IMR-90 (cell line): ENCODE measurements around the gene FYCO1. TPM values are rescaled to one million over a fixed set of nuclear protein-coding genes. Genes with fewer than 3 reads are reported as not detected.

ENCODE experiments used
- ATAC-seq: fragments of 200-7000 bp; cut with Tn5 transposase; 2 replicates; pipeline ENCODE4 v1.9.1; 2020; ENCODE audit warnings: low read depth, mild to moderate bottlenecking, moderate library complexity
- BruUV-seq: library from RNA; stranded (reverse); fragments of 400-500 nt; replicated peaks from 2 replicates; lab custom pipeline; 2021; lab: Mats Ljungman, UMichigan
- CTCF ChIA-PET: fragments of 300-600 bp; formaldehyde crosslinking; extraction: SDS; loops from one replicate; lab custom pipeline; 2021; ENCODE audit warnings: antibody characterized with exemption; lab: Yijun Ruan, JAX
- POLR2A ChIA-PET: fragments of 300-600 bp; sonication (Branson Sonifier 250); formaldehyde crosslinking; loops from one replicate; lab custom pipeline; 2022; ENCODE audit warnings: antibody characterized with exemption; ENCODE audit not compliant: unreplicated experiment; lab: Charles Lee
- DNase-seq: peaks from one replicate; pipeline ENCODE4 v3.0.0; 2013
- H2AFZ ChIP-seq: replicated peaks from 2 replicates; pipeline ENCODE3; 2013; ENCODE audit warnings: low read length, mild to moderate bottlenecking; ENCODE audit not compliant: poor library complexity
- H2AK5ac ChIP-seq: 2 replicates; pipeline ENCODE4 v1.6.1; 2013; ENCODE audit warnings: low read depth, low read length, inconsistent platforms
- H2AK9ac ChIP-seq: replicated peaks from 2 replicates; pipeline ENCODE3; 2013; ENCODE audit warnings: mild to moderate bottlenecking, low read depth, low read length, moderate library complexity; ENCODE audit not compliant: poor library complexity
- H2BK120ac ChIP-seq: 2 replicates; pipeline ENCODE4 v1.6.1; 2013; ENCODE audit warnings: low read depth, low read length, inconsistent platforms
- H2BK15ac ChIP-seq: 3 replicates; pipeline ENCODE4 v1.6.1; 2013; ENCODE audit warnings: low read depth, low read length, inconsistent platforms
- H2BK20ac ChIP-seq: 2 replicates; pipeline ENCODE4 v1.6.1; 2013; ENCODE audit warnings: low read depth, mild to moderate bottlenecking, inconsistent platforms, low read length, moderate library complexity
- H2BK5ac ChIP-seq: 2 replicates; pipeline ENCODE4 v1.6.1; 2013; ENCODE audit warnings: mild to moderate bottlenecking, low read depth, low read length, inconsistent platforms; ENCODE audit not compliant: poor library complexity, severe bottlenecking
- H3K14ac ChIP-seq: replicated peaks from 2 replicates; pipeline ENCODE4 v1.6.1; 2013; ENCODE audit warnings: low read depth, low read length, inconsistent platforms
- H3K18ac ChIP-seq: 2 replicates; pipeline ENCODE4 v1.6.1; 2013; ENCODE audit warnings: low read depth, low read length, control low read depth
- H3K23ac ChIP-seq: 2 replicates; pipeline ENCODE4 v1.6.1; 2013; ENCODE audit warnings: low read depth, low read length, inconsistent platforms
- H3K27ac ChIP-seq: 2 replicates; pipeline ENCODE4 v1.5.1; 2013; ENCODE audit warnings: mild to moderate bottlenecking, control low read depth, low read length; ENCODE audit not compliant: insufficient read depth
- H3K27me3 ChIP-seq: 2 replicates; pipeline ENCODE4 v1.6.1; 2013; ENCODE audit warnings: low read length; ENCODE audit not compliant: control insufficient read depth, insufficient read depth
- H3K36me3 ChIP-seq: 2 replicates; pipeline ENCODE4 v1.6.1; 2013; ENCODE audit warnings: low read length, mixed read lengths; ENCODE audit not compliant: control insufficient read depth, insufficient read depth
- H3K4ac ChIP-seq: 2 replicates; pipeline ENCODE4 v1.6.1; 2013; ENCODE audit warnings: low read depth, low read length, inconsistent platforms
- H3K4me1 ChIP-seq: 2 replicates; pipeline ENCODE4 v1.6.1; 2013; ENCODE audit warnings: low read length, mixed read lengths; ENCODE audit not compliant: control insufficient read depth, insufficient read depth
- H3K4me2 ChIP-seq: 2 replicates; pipeline ENCODE4 v1.6.1; 2013; ENCODE audit warnings: low read depth, mild to moderate bottlenecking, control low read depth, low read length, moderate library complexity
- H3K4me3 ChIP-seq: 2 replicates; pipeline ENCODE4 v1.5.1; 2013; ENCODE audit warnings: low read depth, mild to moderate bottlenecking, control low read depth, low read length, moderate library complexity; ENCODE audit not compliant: insufficient read depth
- H3K56ac ChIP-seq: 2 replicates; pipeline ENCODE4 v1.6.1; 2013; ENCODE audit warnings: low read length, inconsistent platforms; ENCODE audit not compliant: insufficient read depth; ENCODE audit errors: extremely low read depth
- H3K79me1 ChIP-seq, 2 experiments: 2 replicates each; pipeline ENCODE4 v1.6.1; 2013; ENCODE audit warnings: low read length in 2 of 2, inconsistent platforms in 1 of 2, low read depth in 1 of 2
- H3K9ac ChIP-seq: 2 replicates; pipeline ENCODE4 v1.6.1; 2013; ENCODE audit warnings: low read depth, low read length, control low read depth
- H3K9me1 ChIP-seq: 2 replicates; pipeline ENCODE4 v1.6.1; 2013; ENCODE audit warnings: low read length, inconsistent platforms; ENCODE audit not compliant: insufficient read depth
- H3K9me3 ChIP-seq: 2 replicates; pipeline ENCODE4 v1.6.1; 2013; ENCODE audit warnings: low read length; ENCODE audit not compliant: control insufficient read depth, insufficient read depth
- H4K20me1 ChIP-seq: 2 replicates; pipeline ENCODE4 v1.6.1; 2013; ENCODE audit warnings: low read length, inconsistent platforms; ENCODE audit not compliant: insufficient read depth
- H4K5ac ChIP-seq: 2 replicates; pipeline ENCODE4 v1.6.1; 2013; ENCODE audit warnings: mild to moderate bottlenecking, low read depth, low read length, control low read depth
- H4K8ac ChIP-seq, 2 experiments: 2 replicates each; pipeline ENCODE4 v1.6.1; 2013; ENCODE audit warnings: low read depth in 2 of 2, low read length in 2 of 2, control low read depth in 1 of 2, inconsistent platforms in 1 of 2
- H4K91ac ChIP-seq: 2 replicates; pipeline ENCODE4 v1.6.1; 2013; ENCODE audit warnings: low read depth, low read length, inconsistent platforms; ENCODE audit not compliant: insufficient read depth
- ELK1 ChIP-seq: fragments of 150-350 bp; IDR thresholded peaks from 2 replicates; pipeline ENCODE4 v1.6.1; 2016; ENCODE audit warnings: low read depth, mild to moderate bottlenecking, low read length, moderate library complexity, borderline replicate concordance
- MAFK ChIP-seq: IDR thresholded peaks from 2 replicates; pipeline ENCODE4 v1.6.1; 2012; ENCODE audit warnings: low read depth, low read length, improper control_type of control experiment
- RFX5 ChIP-seq: IDR thresholded peaks from 2 replicates; pipeline ENCODE4 v1.8.0; 2012; ENCODE audit warnings: low read depth, mild to moderate bottlenecking, low read length, moderate library complexity
- USF2 ChIP-seq: fragments of 150-350 bp; IDR thresholded peaks from 2 replicates; pipeline ENCODE4 v1.6.1; 2017; ENCODE audit warnings: mild to moderate bottlenecking, antibody characterized with exemption, low read length, low read depth
- WGBS, 2 experiments: methylation state at CpG; one replicate each; pipeline versions ENCODE4 v1.1.5 to v1.1.7; 2013; ENCODE audit warnings: missing lambda C conversion rate in 2 of 2; ENCODE audit not compliant: insufficient read length in 1 of 2; ENCODE audit errors: extremely low coverage in 2 of 2; 5-methylcytosine and 5-hydroxymethylcytosine counted together
- dilution Hi-C: fragments of 300-500 bp; cut with HindIII; formaldehyde crosslinking; loops from one replicate; pipeline ENCODE4 v1.14.3; 2018; ENCODE audit warnings: low sequenced_read_pairs; ENCODE audit not compliant: unreplicated experiment
- in situ Hi-C: fragments of 300-500 bp; cut with MboI; formaldehyde crosslinking; loops from 3 replicates; pipeline ENCODE4 v1.14.3; 2019; ENCODE audit warnings: low sequenced_read_pairs, inconsistent platforms, mixed read lengths
- intact Hi-C: fragments of 100-400 bp; cut with micrococcal nuclease; formaldehyde crosslinking; loops from 2 replicates; pipeline ENCODE4 v1.10.0; 2022
- polyA plus RNA-seq, 3 experiments: library from polyadenylated mRNA; depleted of rRNA; stranded (reverse); fragments of >200 nt; gene quantifications; 2 replicates each; pipeline ENCODE4 v1.2.3, GENCODE V29; 2012; ENCODE audit warnings: low replicate concordance in 1 of 3
- total RNA-seq: library from RNA; depleted of rRNA; stranded (reverse); fragments of >200 nt; gene quantifications from 2 replicates; pipeline ENCODE4 v1.2.3, GENCODE V29; 2012

Gene FYCO1
- total and polyA plus RNA-seq, 2 of the 4 experiments (the other 2 are of a cell fraction), result 13.7 to 20.1 TPM

DNA sequence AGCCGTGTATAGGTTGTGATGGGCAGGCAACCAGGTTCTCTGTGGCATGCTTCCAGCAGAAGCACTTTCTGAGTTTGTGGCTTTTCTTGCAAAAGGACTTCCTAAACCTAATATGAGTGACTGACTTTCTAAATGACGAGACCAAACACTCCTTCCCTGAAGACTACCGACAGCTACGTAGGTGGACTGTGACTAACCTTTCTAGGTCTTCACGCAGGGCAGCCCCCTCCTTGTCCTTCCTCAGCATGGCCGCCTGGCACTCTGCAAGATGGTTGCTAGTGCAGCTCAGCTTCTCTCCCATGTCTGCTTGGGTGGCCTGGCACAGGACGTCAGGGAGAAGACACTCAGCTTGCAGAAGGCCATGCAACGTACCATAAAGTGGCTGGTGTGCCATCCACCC lies 31.5 kb downstream of the FYCO1 start:
- intact Hi-C loops, result no loop called here
- ATAC-seq (no peak), DNase-seq (no peak)
- Histone ChIP-seq H2AFZ (no peak overlapping the region), H3K27me3 (no peaks in the 10 kb centered on the region), H3K9me3 (no peaks in the 10 kb centered on the region), H3K4ac (no peak overlapping the region), H3K14ac (no peak overlapping the region), H4K8ac (no peak overlapping the region), H3K9me1 (peaks cover 6% of the 10 kb centered on the region), H2BK120ac (no peak overlapping the region), H3K27ac (no peak overlapping the region), H3K4me1 (peaks cover 4% of the 10 kb centered on the region), H3K79me1 (0 out of 4 replicates have a peak, but pooled peaks cover 0 to 3% of the 10 kb centered on the region in 2 experiments), H3K9ac (no peak overlapping the region), H2AK5ac (no peak overlapping the region), H3K56ac (no peak overlapping the region), H4K20me1 (peaks cover 7% of the 10 kb centered on the region; the same call in 1 of the 2 replicates), H2AK9ac (no peak overlapping the region), H3K4me2 (no peak overlapping the region), H2BK20ac (no peak overlapping the region), H2BK5ac (no peak overlapping the region), H2BK15ac (no peak overlapping the region), H4K91ac (no peak overlapping the region), H3K36me3 (peaks cover 74% of the 10 kb centered on the region), H3K23ac (no peak overlapping the region), H3K4me3 (no peak overlapping the region), H3K18ac (no peak overlapping the region), H4K5ac (no peak overlapping the region)
- BruUV-seq, result no TSS peak
- 100% methylated on average over 5 of the region's 8 CpGs; no CpG with 5 or more reads in 1 of the 2 experiments for WGBS, 2 experiments
- TF ChIP-seq USF2 (no peak), MAFK (no peak), RFX5 (no peak), ELK1 (no peak)
- dilution Hi-C loops, result no loop called here
- ChIA-PET CTCF (no interaction called here), POLR2A (no interaction called here)
- in situ Hi-C loops, result no loop called here
